H9 (cell line): ENCODE measurements around the gene C3. TPM values are rescaled to one million over a fixed set of nuclear protein-coding genes. Genes with fewer than 3 reads are reported as not detected.

Experiments used
- DNase-seq: peaks from one replicate; pipeline ENCODE4 v3.0.0-alpha.2; 2017
- H2AFZ ChIP-seq: one replicate; pipeline ENCODE4 v1.6.1; 2013; ENCODE audit warnings: mild to moderate bottlenecking, low read length, control low read depth, moderate library complexity
- H2AK5ac ChIP-seq: 2 replicates; pipeline ENCODE4 v1.6.1; 2013; ENCODE audit warnings: low read length, control low read depth, mixed read lengths; ENCODE audit not compliant: insufficient read length
- H2BK120ac ChIP-seq: one replicate; pipeline ENCODE4 v1.6.1; 2013; ENCODE audit warnings: low read depth, mild to moderate bottlenecking, low read length, control low read depth, inconsistent platforms; ENCODE audit not compliant: poor library complexity, severe bottlenecking
- H2BK12ac ChIP-seq: 2 replicates; pipeline ENCODE4 v1.6.1; 2013; ENCODE audit warnings: low read length, control low read depth, mixed read lengths, low read depth; ENCODE audit not compliant: insufficient read length
- H2BK15ac ChIP-seq: 2 replicates; pipeline ENCODE4 v1.6.1; 2013; ENCODE audit warnings: low read depth, low read length, control low read depth
- H2BK20ac ChIP-seq: one replicate; pipeline ENCODE4 v1.6.1; 2013; ENCODE audit warnings: low read depth, mild to moderate bottlenecking, low read length, control low read depth, inconsistent platforms; ENCODE audit not compliant: poor library complexity, severe bottlenecking
- H2BK5ac ChIP-seq: 2 replicates; pipeline ENCODE4 v1.6.1; 2013; ENCODE audit warnings: low read length, control low read depth, mixed read lengths; ENCODE audit not compliant: insufficient read length
- H3K14ac ChIP-seq: 2 replicates; pipeline ENCODE4 v1.6.1; 2013; ENCODE audit warnings: low read length, control low read depth; ENCODE audit not compliant: insufficient read depth
- H3K18ac ChIP-seq: 2 replicates; pipeline ENCODE4 v1.6.1; 2013; ENCODE audit warnings: low read depth, mild to moderate bottlenecking, mixed read lengths, low read length, control low read depth; ENCODE audit not compliant: insufficient read length
- H3K23ac ChIP-seq: 2 replicates; pipeline ENCODE4 v1.6.1; 2013; ENCODE audit warnings: low read length, control low read depth, mixed read lengths, low read depth; ENCODE audit not compliant: insufficient read length
- H3K23me2 ChIP-seq: 2 replicates; pipeline ENCODE4 v1.6.1; 2013; ENCODE audit warnings: low read depth, mild to moderate bottlenecking, mixed read lengths, low read length, control low read depth; ENCODE audit not compliant: insufficient read length, poor library complexity, severe bottlenecking
- H3K27ac ChIP-seq: 2 replicates; pipeline ENCODE4 v1.5.1; 2013; ENCODE audit warnings: low read length, control low read depth, mixed read lengths, low read depth; ENCODE audit not compliant: insufficient read length
- H3K27me3 ChIP-seq: 2 replicates; pipeline ENCODE4 v1.6.1; 2013; ENCODE audit warnings: low read length, control low read depth, inconsistent platforms; ENCODE audit not compliant: insufficient read depth
- H3K4ac ChIP-seq: 2 replicates; pipeline ENCODE4 v1.6.1; 2013; ENCODE audit warnings: low read depth, mild to moderate bottlenecking, control low read depth, inconsistent platforms, low read length, moderate library complexity
- H3K4me1 ChIP-seq: 2 replicates; pipeline ENCODE4 v1.6.1; 2013; ENCODE audit warnings: low read length, control low read depth, inconsistent platforms; ENCODE audit not compliant: insufficient read depth
- H3K4me2 ChIP-seq: 2 replicates; pipeline ENCODE4 v1.6.1; 2013; ENCODE audit warnings: low read length, control low read depth, mixed read lengths; ENCODE audit not compliant: insufficient read length, insufficient read depth
- H3K56ac ChIP-seq: 2 replicates; pipeline ENCODE4 v1.6.1; 2013; ENCODE audit warnings: low read depth, mild to moderate bottlenecking, mixed read lengths, low read length, control low read depth; ENCODE audit not compliant: insufficient read length
- H3K79me1 ChIP-seq: 2 replicates; pipeline ENCODE4 v1.6.1; 2013; ENCODE audit warnings: low read depth, mild to moderate bottlenecking, moderate library complexity, low read length, control low read depth, inconsistent platforms; ENCODE audit not compliant: insufficient read depth, poor library complexity, severe bottlenecking
- H3K79me2 ChIP-seq: 2 replicates; pipeline ENCODE4 v1.6.1; 2013; ENCODE audit warnings: low read length, control low read depth, inconsistent platforms; ENCODE audit not compliant: insufficient read depth
- H3K9ac ChIP-seq: 2 replicates; pipeline ENCODE4 v1.6.1; 2013; ENCODE audit warnings: low read length, control low read depth, mixed read lengths; ENCODE audit not compliant: insufficient read length; ENCODE audit errors: extremely low read depth
- H3K9me3 ChIP-seq: one replicate; pipeline ENCODE4 v1.6.1; 2013; ENCODE audit warnings: low read depth, low read length, inconsistent platforms; ENCODE audit not compliant: control insufficient read depth
- H3T11ph ChIP-seq: one replicate; pipeline ENCODE4 v1.6.1; 2013; ENCODE audit warnings: mild to moderate bottlenecking, low read length, control low read depth, inconsistent platforms
- H4K20me1 ChIP-seq: one replicate; pipeline ENCODE4 v1.6.1; 2013; ENCODE audit not compliant: control insufficient read depth, insufficient read length, insufficient read depth
- H4K5ac ChIP-seq: 2 replicates; pipeline ENCODE4 v1.6.1; 2013; ENCODE audit warnings: low read depth, mild to moderate bottlenecking, mixed read lengths, low read length, control low read depth; ENCODE audit not compliant: insufficient read length
- H4K8ac ChIP-seq: replicated peaks from 2 replicates; pipeline ENCODE4 v1.6.1; 2013; ENCODE audit warnings: low read length, control low read depth, mixed read lengths, low read depth; ENCODE audit not compliant: insufficient read length
- H4K91ac ChIP-seq: 2 replicates; pipeline ENCODE4 v1.6.1; 2013; ENCODE audit warnings: low read depth, mild to moderate bottlenecking, moderate library complexity, mixed read lengths, low read length, control low read depth; ENCODE audit not compliant: insufficient read length
- H3K27ac Mint-ChIP-seq, 3 experiments: 2 replicates in 2 of 3; 3 replicates in 1 of 3; pipeline ENCODE4 v1.8.0; 2020 to 2021; ENCODE audit warnings: mixed read lengths in 3 of 3, mild to moderate bottlenecking in 1 of 3, moderate library complexity in 1 of 3
- H3K27me3 Mint-ChIP-seq: 2 replicates; pipeline ENCODE4 v1.8.0; 2021; ENCODE audit warnings: low read depth, mild to moderate bottlenecking, moderate library complexity, mixed read lengths
- H3K36me3 Mint-ChIP-seq, 3 experiments: 2 replicates in 2 of 3; 3 replicates in 1 of 3; pipeline ENCODE4 v1.8.0; 2020 to 2021; ENCODE audit warnings: low read depth in 3 of 3, mixed read lengths in 3 of 3; ENCODE audit not compliant: insufficient read depth in 1 of 3
- H3K4me1 Mint-ChIP-seq, 2 experiments: 2 replicates each; pipeline ENCODE4 v1.8.0; 2020; ENCODE audit warnings: mixed read lengths in 2 of 2
- H3K4me3 Mint-ChIP-seq, 2 experiments: 2 replicates in 1 of 2; 3 replicates in 1 of 2; pipeline ENCODE4 v1.8.0; 2020 to 2021; ENCODE audit warnings: mild to moderate bottlenecking in 2 of 2, mixed read lengths in 2 of 2, moderate library complexity in 1 of 2
- H3K9me3 Mint-ChIP-seq, 2 experiments: 2 replicates in 1 of 2; 3 replicates in 1 of 2; pipeline ENCODE4 v1.8.0; 2020; ENCODE audit warnings: mild to moderate bottlenecking in 2 of 2, mixed read lengths in 2 of 2, moderate library complexity in 1 of 2
- CTCF ChIP-seq: fragments of 200-600 bp; sonication (generic); conservative IDR thresholded peaks from 3 replicates; pipeline ENCODE4 v1.8.0; 2021; ENCODE audit warnings: antibody characterized with exemption, mild to moderate bottlenecking
- WGBS: extraction: QIAGEN DNeasy Blood & Tissue Kit; methylation state at CpG from one replicate; pipeline ENCODE4 v1.1.7; 2013; ENCODE audit warnings: missing lambda C conversion rate, low lambda C conversion rate, mixed read lengths; ENCODE audit not compliant: insufficient read length; ENCODE audit errors: extremely low coverage; 5-methylcytosine and 5-hydroxymethylcytosine counted together
- total RNA-seq: library from RNA; stranded (reverse); gene quantifications from 2 replicates; pipeline ENCODE4 v1.2.1, GENCODE V29; 2021

The C3 gene
- total RNA-seq, 1 experiment from 2014 or later, result 5.9 TPM

GRCh38 chr19:6754136-6754535 is 33.7 kb upstream of the C3 start:
- no peaks in the 10 kb centered on the region for H3K79me2 ChIP-seq
- H3K9me3 ChIP-seq, result no peaks in the 10 kb centered on the region
- no peak overlapping the region for H4K5ac ChIP-seq
- no CpG with 5 or more reads among the region's 22 CpGs for WGBS
- no peaks in the 10 kb centered on the region; the same call in 1 of the 2 replicates for H3K4me1 ChIP-seq
- peaks cover 5% of the 10 kb centered on the region in 2 experiments; a peak in 2 of 4 replicates for H3K4me1 Mint-ChIP-seq
- no peak overlapping the region for H3K9ac ChIP-seq
- peak overlapping the region in 1 of 2 experiments; percentile 86; a peak in 1 of 5 replicates for H3K4me3 Mint-ChIP-seq
- H3K27ac Mint-ChIP-seq, result no peak overlapping the region
- no peaks in the 10 kb centered on the region; the same call in 1 of the 2 replicates for H3K27me3 ChIP-seq
- no peak overlapping the region for H4K91ac ChIP-seq
- H2BK5ac ChIP-seq, result no peak overlapping the region
- H3K23me2 ChIP-seq, result peaks cover 4% of the 10 kb centered on the region
- H2BK12ac ChIP-seq, result no peak overlapping the region
- H2BK15ac ChIP-seq, result no peak overlapping the region
- no peak overlapping the region for H3K27ac ChIP-seq
- no peak overlapping the region for H3K14ac ChIP-seq
- no peak overlapping the region for H3K4ac ChIP-seq
- no peak overlapping the region for H2BK20ac ChIP-seq
- H3K23ac ChIP-seq, result no peak overlapping the region
- H3K9me3 Mint-ChIP-seq, result no peaks in the 10 kb centered on the region
- H3K56ac ChIP-seq, result no peak overlapping the region
- TF ChIP-seq CTCF, result no peak
- H3K36me3 Mint-ChIP-seq, result peaks cover 20 to 46% (median 40%) of the 10 kb centered on the region in 3 experiments
- no peaks in the 10 kb centered on the region for H4K20me1 ChIP-seq
- no peak for DNase-seq
- H3K27me3 Mint-ChIP-seq, result no peaks in the 10 kb centered on the region
- no peak overlapping the region for H4K8ac ChIP-seq
- H3T11ph ChIP-seq, result no peak overlapping the region
- no peaks in the 10 kb centered on the region for H3K79me1 ChIP-seq
- H2AFZ ChIP-seq, result no peak overlapping the region
- H3K18ac ChIP-seq, result no peak overlapping the region
- H3K4me2 ChIP-seq, result no peak overlapping the region
- H2AK5ac ChIP-seq, result no peak overlapping the region
- H2BK120ac ChIP-seq, result no peak overlapping the region
